ENCODE measurements around the gene PRPF19. TPM values are rescaled to one million over a fixed set of nuclear protein-coding genes. Genes with fewer than 3 reads are reported as not detected.

The PRPF19 gene
- total RNA-seq, 1 experiment from 2014 or later = 128 TPM

DNA sequence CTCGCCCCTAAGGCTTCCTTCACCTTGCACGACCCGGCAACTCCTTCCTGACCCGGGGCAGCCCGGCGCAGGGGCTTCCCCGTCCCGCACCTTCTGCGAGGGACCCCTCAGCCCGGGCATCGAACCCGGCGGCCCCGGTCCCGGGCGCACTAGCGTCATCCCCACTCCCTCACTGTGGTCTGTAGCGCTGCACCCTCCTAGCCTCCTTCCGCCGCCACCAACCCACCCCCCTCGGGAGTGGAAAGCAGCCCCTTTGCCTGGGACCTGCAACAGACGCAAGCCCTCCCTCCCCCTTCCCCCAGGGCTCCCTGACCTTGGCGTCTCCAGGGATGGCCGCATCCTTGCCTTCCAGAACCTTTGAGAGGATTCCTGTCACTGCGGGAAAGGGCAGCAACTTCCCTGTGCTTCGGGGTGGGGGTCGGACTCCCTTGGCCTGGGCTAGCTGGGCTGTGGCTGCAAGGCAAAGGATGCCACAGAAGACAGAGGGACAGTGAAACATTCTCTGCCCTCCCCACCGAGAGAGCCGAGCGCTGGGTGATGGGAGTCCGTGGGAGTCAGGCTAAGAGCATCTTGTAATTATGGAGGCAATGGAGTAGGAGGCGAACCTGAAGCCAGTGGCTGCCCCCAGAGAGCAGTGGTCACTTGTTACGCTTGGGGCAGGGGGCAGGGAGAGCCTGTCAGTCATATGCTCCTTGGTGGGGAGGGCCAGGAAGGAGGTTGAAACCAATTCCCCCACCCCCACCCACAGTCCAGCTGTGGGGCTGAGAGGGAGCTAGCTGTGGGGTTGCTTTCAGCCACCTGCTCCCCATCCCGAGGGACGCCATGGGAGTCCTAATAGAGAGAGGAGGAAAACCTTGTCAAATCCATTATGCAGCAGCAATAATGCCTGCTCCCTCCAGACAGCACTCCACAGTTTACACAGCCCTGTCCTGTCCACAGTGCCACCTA lies 18.8 kb upstream of the PRPF19 start:
- TF ChIP-seq, protein P1, sequence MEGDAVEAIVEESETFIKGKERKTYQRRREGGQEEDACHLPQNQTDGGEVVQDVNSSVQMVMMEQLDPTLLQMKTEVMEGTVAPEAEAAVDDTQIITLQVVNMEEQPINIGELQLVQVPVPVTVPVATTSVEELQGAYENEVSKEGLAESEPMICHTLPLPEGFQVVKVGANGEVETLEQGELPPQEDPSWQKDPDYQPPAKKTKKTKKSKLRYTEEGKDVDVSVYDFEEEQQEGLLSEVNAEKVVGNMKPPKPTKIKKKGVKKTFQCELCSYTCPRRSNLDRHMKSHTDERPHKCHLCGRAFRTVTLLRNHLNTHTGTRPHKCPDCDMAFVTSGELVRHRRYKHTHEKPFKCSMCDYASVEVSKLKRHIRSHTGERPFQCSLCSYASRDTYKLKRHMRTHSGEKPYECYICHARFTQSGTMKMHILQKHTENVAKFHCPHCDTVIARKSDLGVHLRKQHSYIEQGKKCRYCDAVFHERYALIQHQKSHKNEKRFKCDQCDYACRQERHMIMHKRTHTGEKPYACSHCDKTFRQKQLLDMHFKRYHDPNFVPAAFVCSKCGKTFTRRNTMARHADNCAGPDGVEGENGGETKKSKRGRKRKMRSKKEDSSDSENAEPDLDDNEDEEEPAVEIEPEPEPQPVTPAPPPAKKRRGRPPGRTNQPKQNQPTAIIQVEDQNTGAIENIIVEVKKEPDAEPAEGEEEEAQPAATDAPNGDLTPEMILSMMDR (IDR thresholded peaks at IDR 0.05; ENCODE audit: unreplicated experiment) = no peak
- no peak for DNase-seq
- Mint-ChIP-seq H3K36me3 (ENCODE audit: insufficient read depth, unreplicated experiment) (peaks cover 19% of the 10 kb centered on the region), H3K27ac (ENCODE audit: unreplicated experiment) (no peak overlapping the region), H3K4me1 (ENCODE audit: low read depth, unreplicated experiment) (peaks cover 15% of the 10 kb centered on the region), H3K4me3 (ENCODE audit: low read depth, unreplicated experiment) (peak overlapping the region; percentile 82), H3K27me3 (ENCODE audit: unreplicated experiment) (no peaks in the 10 kb centered on the region), H3K9me3 (ENCODE audit: low read depth, unreplicated experiment) (no peaks in the 10 kb centered on the region)
- CTCF ChIA-PET = no interaction called here
- no TSS peak for BruUV-seq (replicated peaks)
- intact Hi-C loops (cut with micrococcal nuclease; ENCODE audit: unreplicated experiment) = no loop called here

DNA sequence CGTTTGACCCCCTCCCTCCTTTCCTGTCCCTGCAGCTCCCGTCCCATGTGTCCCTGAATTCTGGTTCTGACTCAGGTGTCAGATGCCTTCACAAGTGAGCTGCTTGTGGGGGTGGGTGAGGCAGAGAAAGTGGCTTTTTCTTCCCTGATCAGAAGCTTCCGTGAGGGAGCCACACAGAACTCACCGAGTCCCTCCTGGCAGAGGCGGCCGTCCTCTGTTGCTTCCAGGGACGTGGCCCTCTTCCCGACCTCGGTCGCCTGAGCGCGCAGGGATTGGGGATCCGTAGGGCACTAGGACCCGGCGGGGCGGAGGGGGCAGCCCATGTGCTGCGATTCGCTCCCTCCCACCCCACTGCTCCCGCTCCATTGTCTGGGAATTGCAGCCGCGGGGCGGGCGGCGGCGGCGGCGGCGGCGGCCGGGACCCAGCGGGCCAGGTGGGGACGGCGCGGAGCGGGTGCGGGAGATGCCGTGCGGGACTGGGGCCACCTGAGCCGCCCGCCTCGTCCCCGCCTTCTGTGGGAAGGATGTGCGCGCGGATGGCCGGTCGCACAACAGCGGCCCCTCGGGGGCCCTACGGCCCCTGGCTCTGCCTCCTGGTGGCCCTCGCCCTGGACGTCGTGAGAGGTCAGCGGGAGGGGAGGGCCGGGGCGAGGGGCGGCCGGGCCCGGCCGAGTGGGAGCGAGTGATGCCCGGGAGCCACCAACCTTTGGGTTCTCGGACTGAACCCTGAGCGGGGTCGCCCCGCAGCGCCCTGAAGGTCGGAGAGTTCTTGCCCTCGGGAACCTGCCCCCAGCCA lies 17.9 kb upstream of the PRPF19 start, which contains the start of gene TMEM132A:
Gene TMEM132A, plus strand, starts transcription at position 351 of the 796 bp plus-strand sequence. Its CDS starts 174 bp downstream, at position 525.
- no peaks in the 10 kb centered on the region for H3K27me3 Mint-ChIP-seq (ENCODE audit: unreplicated experiment)
- intact Hi-C loops (cut with micrococcal nuclease; ENCODE audit: unreplicated experiment) = no loop called here
- peak; percentile 82 for DNase-seq
- peaks cover 15% of the 10 kb centered on the region for H3K4me1 Mint-ChIP-seq (ENCODE audit: low read depth, unreplicated experiment)
- H3K4me3 Mint-ChIP-seq (ENCODE audit: low read depth, unreplicated experiment) = peak within 1 kb of the TSS; percentile 82
- no TSS peak for BruUV-seq (replicated peaks)
- no peak within 1 kb of the TSS for H3K27ac Mint-ChIP-seq (ENCODE audit: unreplicated experiment)
- no peaks in the 10 kb centered on the region for H3K9me3 Mint-ChIP-seq (ENCODE audit: low read depth, unreplicated experiment)
- TF ChIP-seq, protein P1 (IDR thresholded peaks at IDR 0.05; ENCODE audit: unreplicated experiment) = no peak
- peaks cover 19% of the 10 kb centered on the region for H3K36me3 Mint-ChIP-seq (ENCODE audit: insufficient read depth, unreplicated experiment)
- CTCF ChIA-PET = interaction anchor here (0.9 to 1.3 kb wide), 2 partner anchors 9 to 209 kb away, joined by 3 to 7 read pairs; no protein-coding TSS in a partner anchor

DNA sequence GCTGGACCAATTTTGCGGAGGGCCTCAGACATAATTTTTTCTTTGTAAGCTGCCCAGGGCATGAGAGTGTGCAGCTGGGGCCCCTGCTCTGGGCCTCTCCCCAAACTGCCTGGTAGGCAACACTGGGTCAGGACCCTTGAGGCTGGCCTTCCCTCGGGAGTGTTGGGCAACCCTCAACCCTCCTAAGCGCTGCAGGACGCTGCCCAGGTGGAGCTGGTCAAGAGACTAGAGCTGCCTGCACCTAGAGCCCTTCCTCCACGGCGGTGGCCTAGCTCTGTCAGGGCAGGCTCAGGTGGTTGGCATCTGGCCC lies 17.4 kb upstream of the PRPF19 start:
- Mint-ChIP-seq H3K27me3 (ENCODE audit: unreplicated experiment) (no peaks in the 10 kb centered on the region), H3K4me1 (ENCODE audit: low read depth, unreplicated experiment) (peaks cover 15% of the 10 kb centered on the region), H3K36me3 (ENCODE audit: insufficient read depth, unreplicated experiment) (peaks cover 19% of the 10 kb centered on the region), H3K4me3 (ENCODE audit: low read depth, unreplicated experiment) (peak overlapping the region; percentile 82), H3K27ac (ENCODE audit: unreplicated experiment) (no peak overlapping the region), H3K9me3 (ENCODE audit: low read depth, unreplicated experiment) (no peaks in the 10 kb centered on the region)
- TF ChIP-seq, protein P1 (IDR thresholded peaks at IDR 0.05; ENCODE audit: unreplicated experiment) = no peak
- intact Hi-C loops (cut with micrococcal nuclease; ENCODE audit: unreplicated experiment) = no loop called here
- no peak for DNase-seq
- no TSS peak for BruUV-seq (replicated peaks)
- CTCF ChIA-PET = interaction anchor here (0.9 to 1.3 kb wide), 2 partner anchors 8 to 209 kb away, joined by 3 to 7 read pairs; no protein-coding TSS in a partner anchor

DNA sequence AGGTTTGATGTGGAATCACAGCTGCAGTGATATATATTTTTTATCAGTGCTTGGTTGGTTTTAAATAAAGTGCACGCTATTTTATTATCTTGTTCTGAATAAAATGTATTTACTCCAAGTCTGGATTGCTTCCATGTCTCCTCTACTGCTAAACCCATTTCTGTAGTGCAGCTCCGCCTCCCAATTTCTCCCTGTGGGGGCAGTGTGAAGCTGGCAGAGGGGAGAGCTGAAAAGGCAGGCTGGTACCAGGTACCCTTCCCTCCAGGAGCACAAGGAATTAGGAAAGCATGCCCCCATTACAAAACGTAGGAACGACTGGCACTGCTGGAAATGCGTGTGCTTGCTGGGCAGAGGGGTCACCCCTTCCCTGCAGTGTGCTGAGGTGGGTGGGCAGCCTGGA lies 16.9 kb upstream of the PRPF19 start:
- CTCF ChIA-PET = interaction anchor here (0.9 to 1.3 kb wide), 2 partner anchors 8 to 210 kb away, joined by 3 to 7 read pairs; no protein-coding TSS in a partner anchor
- no peak overlapping the region for H3K4me3 Mint-ChIP-seq (ENCODE audit: low read depth, unreplicated experiment)
- TF ChIP-seq, protein P1 (IDR thresholded peaks at IDR 0.05; ENCODE audit: unreplicated experiment) = no peak
- peaks cover 15% of the 10 kb centered on the region for H3K4me1 Mint-ChIP-seq (ENCODE audit: low read depth, unreplicated experiment)
- no peak overlapping the region for H3K27ac Mint-ChIP-seq (ENCODE audit: unreplicated experiment)
- intact Hi-C loops (cut with micrococcal nuclease; ENCODE audit: unreplicated experiment) = no loop called here
- H3K9me3 Mint-ChIP-seq (ENCODE audit: low read depth, unreplicated experiment) = no peaks in the 10 kb centered on the region
- no TSS peak for BruUV-seq (replicated peaks)
- H3K27me3 Mint-ChIP-seq (ENCODE audit: unreplicated experiment) = no peaks in the 10 kb centered on the region
- peaks cover 19% of the 10 kb centered on the region for H3K36me3 Mint-ChIP-seq (ENCODE audit: insufficient read depth, unreplicated experiment)
- no peak for DNase-seq
